Kidney glomerular epithelial cell (primary cell): ENCODE data around the gene RHOC.
"Not testable (repeated sequence)": the region's sequence is repeated elsewhere in the genome, so short reads cannot be mapped to it uniquely, and the experiment has no call there.

Source experiments
- DNase-seq: peaks from one replicate; lab custom pipeline; 2025; lab: John Stamatoyannopoulos, UW

The RHOC gene

GRCh38 chr1:112706505-112707220 lies at the start of gene RHOC:
Gene RHOC (minus strand): TSS chr1:112707127. CDS start chr1:112703799, 3,328 bp downstream.
- peak; percentile 70 for DNase-seq

- no peak for DNase-seq
Measured at GRCh38 chr1:112754116-112754628, 47.2 kb upstream of the RHOC start.

GRCh38 chr1:112748396-112748795 lies 41.5 kb upstream of the RHOC start:
- no peak for DNase-seq

- no peak for DNase-seq
Measured at GRCh38 chr1:112744009-112744578, 37.2 kb upstream of the RHOC start.

- no peak for DNase-seq
Measured at GRCh38 chr1:112743174-112744008, 36.5 kb upstream of the RHOC start.

- DNase-seq: no peak
Measured at GRCh38 chr1:112737573-112737972, 30.6 kb upstream of the RHOC start.

GRCh38 chr1:112735752-112736151 lies 28.8 kb upstream of the RHOC start:
- peak; percentile 87 for DNase-seq

GRCh38 chr1:112731451-112731850 lies 24.5 kb upstream of the RHOC start:
- DNase-seq: no peak

- no peak for DNase-seq
Measured at GRCh38 chr1:112729909-112730308, 23.0 kb upstream of the RHOC start.

- not testable (repeated sequence) for DNase-seq
Measured at GRCh38 chr1:112729011-112729410, 22.1 kb upstream of the RHOC start.

GRCh38 chr1:112728306-112728971 lies 21.5 kb upstream of the RHOC start:
- DNase-seq: not testable (repeated sequence)

- no peak for DNase-seq
Measured at GRCh38 chr1:112727716-112728115, 20.8 kb upstream of the RHOC start.

GRCh38 chr1:112724240-112724639 lies 17.3 kb upstream of the RHOC start:
- not testable (repeated sequence) for DNase-seq

- no peak for DNase-seq
Measured at GRCh38 chr1:112723511-112723839, 16.5 kb upstream of the RHOC start.

- DNase-seq: no peak
Measured at GRCh38 chr1:112722601-112723510, 15.9 kb upstream of the RHOC start.

- DNase-seq: no peak
Measured at GRCh38 chr1:112721966-112722524, 15.1 kb upstream of the RHOC start.

GRCh38 chr1:112721294-112721693 lies 14.4 kb upstream of the RHOC start:
- DNase-seq: not testable (repeated sequence)

GRCh38 chr1:112720800-112721199 lies 13.9 kb upstream of the RHOC start:
- no peak for DNase-seq

GRCh38 chr1:112719706-112720105 lies 12.8 kb upstream of the RHOC start:
- DNase-seq: no peak

- DNase-seq: peak; percentile 42
Measured at GRCh38 chr1:112718691-112719418, 11.9 kb upstream of the RHOC start.
